Neural cell (in vitro differentiated cells): Measurements from ENCODE around the gene RAP2A. TPM values are rescaled to one million over a fixed set of nuclear protein-coding genes. Genes with fewer than 3 reads are reported as not detected.

Source experiments
- H2AFZ ChIP-seq: fragments of 200-600, 300-800 bp; sonication (generic), shearing (Covaris generic); 2 replicates; pipeline ENCODE4 v1.6.0; 2014; ENCODE audit warnings: low read depth, mild to moderate bottlenecking, antibody characterized with exemption, low read length, moderate library complexity
- H3F3A ChIP-seq: fragments of 200-600 bp; shearing (Covaris generic); 2 replicates; pipeline ENCODE4 v1.6.1; 2016; ENCODE audit warnings: mild to moderate bottlenecking, moderate library complexity, mixed read lengths, antibody characterized with exemption, low read length; ENCODE audit not compliant: insufficient read depth, poor library complexity, severe bottlenecking
- H3K27ac ChIP-seq: fragments of 200-600, 300-800 bp; sonication (generic), shearing (Covaris generic); 2 replicates; pipeline ENCODE4 v1.5.1; 2014; ENCODE audit warnings: mild to moderate bottlenecking, low read length, moderate library complexity
- H3K27me3 ChIP-seq: fragments of 300-800, 200-600 bp; sonication (generic), shearing (Covaris generic); 2 replicates; pipeline ENCODE4 v1.6.0; 2014; ENCODE audit warnings: mild to moderate bottlenecking, low read depth, low read length, moderate library complexity; ENCODE audit not compliant: insufficient read depth
- H3K36me3 ChIP-seq: fragments of 300-800, 200-600 bp; sonication (generic), shearing (Covaris generic); 2 replicates; pipeline ENCODE4 v1.5.1; 2014; ENCODE audit warnings: mild to moderate bottlenecking, antibody characterized with exemption, low read length, moderate library complexity; ENCODE audit not compliant: insufficient read depth
- H3K4me2 ChIP-seq: fragments of 300-800, 200-600 bp; sonication (generic), shearing (Covaris generic); 2 replicates; pipeline ENCODE4 v1.6.0; 2014; ENCODE audit warnings: mild to moderate bottlenecking, low read length
- H3K4me3 ChIP-seq: fragments of 300-800, 200-600 bp; sonication (generic), shearing (Covaris generic); 2 replicates; pipeline ENCODE4 v1.5.1; 2014; ENCODE audit warnings: mild to moderate bottlenecking, low read length, moderate library complexity
- H3K79me2 ChIP-seq: fragments of 200-600 bp; shearing (Covaris generic); replicated peaks from 2 replicates; pipeline ENCODE4 v1.6.0; 2014; ENCODE audit warnings: mild to moderate bottlenecking, low read length, moderate library complexity; ENCODE audit not compliant: insufficient read depth
- H3K9ac ChIP-seq: fragments of 300-800, 200-600 bp; sonication (generic), shearing (Covaris generic); 2 replicates; pipeline ENCODE4 v1.6.1; 2016; ENCODE audit warnings: mild to moderate bottlenecking, low read length, mixed read lengths
- H3K9me2 ChIP-seq: fragments of 200-600 bp; shearing (Covaris generic); 2 replicates; pipeline ENCODE4 v1.6.1; 2016; ENCODE audit warnings: mild to moderate bottlenecking, low read length, mixed read lengths; ENCODE audit not compliant: insufficient read depth
- H3K9me3 ChIP-seq: fragments of 200-600, 300-800 bp; sonication (generic), shearing (Covaris generic); 2 replicates; pipeline ENCODE4 v1.6.1; 2016; ENCODE audit warnings: mild to moderate bottlenecking, mixed run types, low read length, moderate library complexity, mixed read lengths
- H4K20me1 ChIP-seq: fragments of 200-600 bp; shearing (Covaris generic); 2 replicates; pipeline ENCODE4 v1.6.1; 2016; ENCODE audit warnings: mild to moderate bottlenecking, mixed run types; ENCODE audit not compliant: insufficient read depth
- CTCF ChIP-seq: fragments of 450-650 bp; IDR thresholded peaks from 2 replicates; pipeline ENCODE4 v1.5.1; 2014; ENCODE audit warnings: antibody characterized with exemption, mild to moderate bottlenecking, moderate library complexity; ENCODE audit not compliant: poor library complexity, severe bottlenecking
- EP300 ChIP-seq: fragments of 450-650 bp; conservative IDR thresholded peaks from 2 replicates; pipeline ENCODE4 v1.6.1; 2014; ENCODE audit warnings: antibody characterized with exemption, mild to moderate bottlenecking, moderate library complexity; ENCODE audit not compliant: poor library complexity, severe bottlenecking
- EZH2 ChIP-seq: fragments of 200-600, 300-800 bp; shearing (Covaris generic), sonication (generic); IDR thresholded peaks from 2 replicates; pipeline ENCODE4 v1.6.1; 2014; ENCODE audit warnings: antibody characterized with exemption, low read length, borderline replicate concordance, mild to moderate bottlenecking; ENCODE audit not compliant: insufficient read depth, poor library complexity, severe bottlenecking
- MXI1 ChIP-seq: fragments of 450-650 bp; conservative IDR thresholded peaks from 2 replicates; pipeline ENCODE4 v1.6.1; 2014; ENCODE audit warnings: antibody characterized with exemption, mild to moderate bottlenecking; ENCODE audit not compliant: poor library complexity, severe bottlenecking
- POLR2AphosphoS5 ChIP-seq: IDR thresholded peaks from 2 replicates; pipeline ENCODE4 v1.6.1; 2012
- RAD21 ChIP-seq: fragments of 450-650 bp; conservative IDR thresholded peaks from 2 replicates; pipeline ENCODE4 v1.6.1; 2014; ENCODE audit warnings: antibody characterized with exemption, mild to moderate bottlenecking, moderate library complexity
- SMC3 ChIP-seq: fragments of 450-650 bp; conservative IDR thresholded peaks from 2 replicates; pipeline ENCODE4 v1.6.1; 2014; ENCODE audit warnings: antibody characterized with exemption, mild to moderate bottlenecking, moderate library complexity; ENCODE audit not compliant: poor library complexity
- TAF1 ChIP-seq: IDR thresholded peaks from 2 replicates; pipeline ENCODE4 v1.6.1; 2012; ENCODE audit warnings: low read depth
- polyA plus RNA-seq: library from polyadenylated mRNA; depleted of rRNA; stranded (reverse); fragments of >200 nt; gene quantifications from 2 replicates; pipeline ENCODE4 v1.2.3, GENCODE V29; 2014
- TF ChIP-seq, protein P1 (sequence below): IDR thresholded peaks from 2 replicates; pipeline ENCODE4 v1.6.1; 2012; ENCODE audit warnings: borderline replicate concordance

The RAP2A gene
- polyA plus RNA-seq, 1 donor from 2014 or later = 55.3 TPM

DNA sequence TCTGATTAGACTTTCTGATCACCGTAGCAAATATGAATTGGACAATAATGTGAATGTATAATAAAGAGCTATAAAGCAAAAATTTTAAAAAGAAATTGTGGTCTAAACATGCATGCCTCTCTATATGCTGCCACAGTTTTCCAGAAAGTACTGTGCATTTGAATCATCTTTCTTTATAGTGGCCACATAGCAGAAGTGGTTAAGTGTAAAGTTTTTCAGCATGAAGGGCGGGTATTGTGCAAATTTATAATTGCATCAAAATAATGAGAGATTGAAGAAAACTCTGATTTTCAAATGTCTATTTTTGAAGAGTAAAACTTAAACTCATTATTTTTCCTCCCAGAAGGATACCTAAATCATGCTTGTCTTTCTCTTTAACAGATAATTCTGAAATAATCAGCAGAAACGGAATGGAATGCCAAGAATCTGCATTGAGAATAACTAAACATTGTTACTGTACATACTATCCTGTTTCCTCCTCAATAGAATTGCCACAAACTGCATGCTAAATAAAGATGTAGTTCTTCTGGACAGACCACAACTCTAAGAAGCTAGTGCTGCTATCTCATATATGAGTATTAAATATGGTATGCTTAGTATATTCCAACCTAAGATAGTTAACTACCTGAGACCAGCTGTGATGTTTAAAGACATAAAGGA, 42.9 kb upstream of the RAP2A start:
- no peak overlapping the region for H2AFZ ChIP-seq
- no peaks in the 10 kb centered on the region for H4K20me1 ChIP-seq
- H3K9me2 ChIP-seq = no peaks in the 10 kb centered on the region
- H3K4me2 ChIP-seq = no peak overlapping the region
- no peaks in the 10 kb centered on the region for H3K36me3 ChIP-seq
- no peaks in the 10 kb centered on the region for H3K9me3 ChIP-seq
- no peaks in the 10 kb centered on the region for H3F3A ChIP-seq
- no peak overlapping the region for H3K9ac ChIP-seq
- no peaks in the 10 kb centered on the region for H3K27me3 ChIP-seq
- TF ChIP-seq EP300 (no peak), TAF1 (no peak)
- no peaks in the 10 kb centered on the region for H3K79me2 ChIP-seq
- H3K4me3 ChIP-seq = no peak overlapping the region
- no peak overlapping the region for H3K27ac ChIP-seq

- no peak overlapping the region for H3K27ac ChIP-seq
- H3K9me3 ChIP-seq = no peaks in the 10 kb centered on the region
- H2AFZ ChIP-seq = no peak overlapping the region
- no peak overlapping the region for H3K4me3 ChIP-seq
- H3K36me3 ChIP-seq = no peaks in the 10 kb centered on the region
- H3K9ac ChIP-seq = no peak overlapping the region
- no peaks in the 10 kb centered on the region for H3F3A ChIP-seq
- TF ChIP-seq, protein P1, sequence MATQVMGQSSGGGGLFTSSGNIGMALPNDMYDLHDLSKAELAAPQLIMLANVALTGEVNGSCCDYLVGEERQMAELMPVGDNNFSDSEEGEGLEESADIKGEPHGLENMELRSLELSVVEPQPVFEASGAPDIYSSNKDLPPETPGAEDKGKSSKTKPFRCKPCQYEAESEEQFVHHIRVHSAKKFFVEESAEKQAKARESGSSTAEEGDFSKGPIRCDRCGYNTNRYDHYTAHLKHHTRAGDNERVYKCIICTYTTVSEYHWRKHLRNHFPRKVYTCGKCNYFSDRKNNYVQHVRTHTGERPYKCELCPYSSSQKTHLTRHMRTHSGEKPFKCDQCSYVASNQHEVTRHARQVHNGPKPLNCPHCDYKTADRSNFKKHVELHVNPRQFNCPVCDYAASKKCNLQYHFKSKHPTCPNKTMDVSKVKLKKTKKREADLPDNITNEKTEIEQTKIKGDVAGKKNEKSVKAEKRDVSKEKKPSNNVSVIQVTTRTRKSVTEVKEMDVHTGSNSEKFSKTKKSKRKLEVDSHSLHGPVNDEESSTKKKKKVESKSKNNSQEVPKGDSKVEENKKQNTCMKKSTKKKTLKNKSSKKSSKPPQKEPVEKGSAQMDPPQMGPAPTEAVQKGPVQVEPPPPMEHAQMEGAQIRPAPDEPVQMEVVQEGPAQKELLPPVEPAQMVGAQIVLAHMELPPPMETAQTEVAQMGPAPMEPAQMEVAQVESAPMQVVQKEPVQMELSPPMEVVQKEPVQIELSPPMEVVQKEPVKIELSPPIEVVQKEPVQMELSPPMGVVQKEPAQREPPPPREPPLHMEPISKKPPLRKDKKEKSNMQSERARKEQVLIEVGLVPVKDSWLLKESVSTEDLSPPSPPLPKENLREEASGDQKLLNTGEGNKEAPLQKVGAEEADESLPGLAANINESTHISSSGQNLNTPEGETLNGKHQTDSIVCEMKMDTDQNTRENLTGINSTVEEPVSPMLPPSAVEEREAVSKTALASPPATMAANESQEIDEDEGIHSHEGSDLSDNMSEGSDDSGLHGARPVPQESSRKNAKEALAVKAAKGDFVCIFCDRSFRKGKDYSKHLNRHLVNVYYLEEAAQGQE = no peak
- TF ChIP-seq RAD21 = no peak
- TF ChIP-seq CTCF = no peak
- TF ChIP-seq EZH2 = no peak
- TF ChIP-seq POLR2AphosphoS5 = no peak
- no peak for TF ChIP-seq EP300
- TF ChIP-seq TAF1 = no peak
- no peak for TF ChIP-seq MXI1
- TF ChIP-seq SMC3 = no peak
- no peaks in the 10 kb centered on the region for H4K20me1 ChIP-seq
- H3K27me3 ChIP-seq = no peaks in the 10 kb centered on the region
- H3K79me2 ChIP-seq = no peaks in the 10 kb centered on the region
- H3K4me2 ChIP-seq = no peak overlapping the region
- no peaks in the 10 kb centered on the region for H3K9me2 ChIP-seq
Observed at GRCh38 chr13:97392020-97392419, 41.9 kb upstream of the RAP2A start.
